ENCODE results near the gene GPX3.

The GPX3 gene

DNA sequence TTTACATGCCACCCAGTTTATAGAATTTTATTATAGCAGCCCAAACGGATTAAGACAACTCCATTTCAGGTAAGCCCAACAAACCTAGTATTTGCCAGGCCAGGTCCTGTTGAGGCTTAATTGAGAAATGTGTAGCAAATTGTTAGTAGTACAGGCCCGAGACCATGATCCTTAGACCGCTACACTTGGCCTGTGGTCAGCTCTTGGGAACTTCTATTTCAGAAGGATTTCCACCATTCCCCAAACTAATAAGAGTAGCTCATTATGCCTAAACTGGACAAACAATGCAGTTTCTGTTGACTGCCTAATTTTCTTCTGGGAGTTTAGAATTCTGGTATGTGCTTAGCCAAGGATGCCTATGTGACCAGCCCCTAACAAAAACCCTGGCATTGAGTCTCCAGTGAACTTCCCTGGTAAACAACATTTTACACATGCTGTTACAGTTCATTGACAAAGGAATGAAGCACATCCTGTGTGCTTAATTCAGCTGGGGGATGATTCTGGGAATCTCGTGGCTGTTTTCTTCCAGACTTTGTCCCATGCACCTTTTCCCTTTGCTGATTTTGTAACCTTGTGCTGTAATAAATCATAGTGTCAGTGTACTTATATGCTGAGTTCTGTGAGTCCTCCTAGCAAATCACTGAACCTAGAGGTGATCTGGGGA lies 5.6 kb upstream of the GPX3 start:
- DNase-seq, result no peak

DNA sequence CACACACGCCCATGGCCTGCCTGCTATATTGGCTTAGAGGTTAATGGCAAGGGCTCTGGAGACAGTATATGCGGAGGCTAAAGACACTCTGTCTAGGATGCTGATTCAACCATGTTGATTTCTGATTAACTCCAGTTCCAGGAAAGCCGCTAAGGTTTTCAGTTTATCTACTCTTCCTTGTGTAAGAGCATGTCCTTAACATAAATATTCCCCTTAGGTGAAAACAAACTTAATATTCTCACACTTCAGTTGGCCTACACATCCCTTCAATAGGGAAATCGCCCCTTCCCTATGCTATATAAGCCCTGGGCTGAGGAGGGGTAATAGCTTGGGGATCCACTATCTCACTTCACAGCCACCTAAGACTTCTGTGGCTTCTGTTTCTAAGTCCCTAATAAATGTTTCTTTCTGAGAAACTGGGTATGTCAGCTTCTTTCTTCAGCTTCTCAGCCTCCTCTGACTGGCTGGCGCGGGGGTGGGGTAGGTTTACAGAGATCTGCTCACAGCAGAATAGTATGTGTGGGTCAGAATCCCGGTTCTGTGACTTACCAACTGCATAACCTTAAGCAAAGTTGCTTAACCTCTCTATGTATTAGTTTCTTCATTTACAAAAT lies 4.3 kb upstream of the GPX3 start:
- no peak for DNase-seq

DNA sequence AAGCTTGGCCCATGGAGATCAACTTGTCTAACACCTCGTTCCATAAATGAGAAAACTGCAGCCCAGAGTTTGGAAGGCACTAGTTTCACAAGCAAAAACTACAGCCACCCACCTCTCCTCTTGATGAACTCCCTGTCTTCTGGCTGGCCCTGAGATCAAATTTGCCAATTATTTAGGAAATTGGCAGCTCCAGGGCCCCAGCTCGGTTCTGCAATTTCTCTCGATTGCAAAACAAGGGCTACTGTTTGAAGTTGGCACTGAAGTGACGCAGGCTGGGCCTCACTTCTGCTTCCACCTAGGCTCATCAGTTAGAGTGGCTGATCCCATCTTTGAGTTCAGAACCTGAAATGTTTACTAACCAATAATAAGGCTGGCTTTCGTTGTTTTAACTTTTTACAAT lies 3.7 kb upstream of the GPX3 start:
- no peak for DNase-seq

DNA sequence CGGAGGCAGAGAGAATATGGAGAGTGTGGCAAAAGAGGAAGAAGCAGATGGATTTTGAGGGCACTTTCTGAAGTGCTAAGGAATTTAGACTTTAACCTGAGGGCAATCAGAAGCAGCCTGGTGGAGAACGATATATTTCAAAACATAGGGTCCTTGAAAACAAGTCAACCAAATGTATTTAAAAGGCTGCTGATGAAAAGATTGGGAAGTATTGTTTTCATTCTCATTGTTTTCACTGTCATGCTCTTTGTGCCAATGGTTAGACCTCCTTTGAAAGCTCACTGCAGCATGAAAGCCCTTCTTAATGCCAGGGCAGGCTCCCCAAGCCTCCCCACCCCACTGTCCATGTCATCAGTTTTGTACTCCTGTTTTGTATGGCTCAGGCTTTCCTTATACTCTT lies 2.5 kb upstream of the GPX3 start:
- DNase-seq, result no peak

DNA sequence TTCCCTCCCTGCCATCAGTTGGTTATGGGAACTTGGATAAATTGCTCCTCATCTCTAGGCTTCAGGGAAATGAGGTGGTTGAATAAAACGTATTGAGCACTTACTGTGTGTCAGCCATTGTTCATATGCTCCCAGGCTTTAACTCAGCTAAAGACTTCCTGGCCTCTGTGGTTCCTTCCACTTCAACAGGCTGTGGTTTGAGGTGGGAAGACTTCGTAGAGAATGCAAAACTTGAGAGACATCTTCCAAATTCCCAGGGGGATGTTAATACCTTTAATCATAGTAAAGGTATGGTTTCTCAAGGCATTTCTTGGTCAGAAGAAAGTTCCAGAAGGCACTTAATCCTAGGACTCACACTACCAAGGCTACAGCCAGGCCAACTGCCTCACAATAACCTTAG lies 1.5 kb upstream of the GPX3 start:
- no peak for DNase-seq

DNA sequence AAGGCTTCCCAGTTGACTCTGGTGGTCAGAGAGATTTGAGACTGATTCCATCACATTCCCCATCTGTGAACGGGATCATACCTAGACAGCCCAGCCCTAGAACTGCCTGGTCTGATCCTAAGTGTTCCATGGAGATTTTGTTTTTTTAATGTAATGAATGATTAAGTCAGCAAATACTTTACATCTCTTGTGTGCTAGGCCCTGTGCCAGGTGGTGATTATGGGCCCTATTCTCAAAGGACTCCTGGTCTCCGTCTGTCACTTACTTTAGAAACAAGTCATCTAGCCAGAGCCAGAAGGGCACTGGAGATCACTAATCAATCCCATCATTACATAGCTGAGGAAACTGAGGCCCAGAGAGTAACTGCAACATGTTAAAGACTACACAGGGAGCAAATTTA lies 1.1 kb upstream of the GPX3 start:
- no peak for DNase-seq

DNA sequence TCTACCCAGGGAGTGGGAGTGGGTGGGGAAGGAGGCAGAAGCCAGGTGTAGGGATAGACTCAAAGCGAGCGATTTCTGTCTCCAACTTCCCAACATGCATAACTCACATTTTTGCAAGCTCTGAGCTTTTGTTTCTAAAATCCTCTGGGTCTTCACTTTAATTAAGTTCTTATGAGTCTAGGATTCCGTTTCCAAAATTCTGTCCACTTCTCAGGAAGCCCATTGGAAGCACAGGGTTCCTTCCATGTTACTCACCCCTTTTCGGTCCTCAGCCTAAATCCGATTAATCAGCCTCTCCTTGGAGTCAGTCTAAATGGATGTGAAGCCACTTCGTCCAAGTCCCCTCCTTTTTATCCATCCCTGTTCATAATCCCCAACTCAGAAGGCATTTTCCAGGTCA lies 1.4 kb downstream of the GPX3 start:
- DNase-seq, result no peak

DNA sequence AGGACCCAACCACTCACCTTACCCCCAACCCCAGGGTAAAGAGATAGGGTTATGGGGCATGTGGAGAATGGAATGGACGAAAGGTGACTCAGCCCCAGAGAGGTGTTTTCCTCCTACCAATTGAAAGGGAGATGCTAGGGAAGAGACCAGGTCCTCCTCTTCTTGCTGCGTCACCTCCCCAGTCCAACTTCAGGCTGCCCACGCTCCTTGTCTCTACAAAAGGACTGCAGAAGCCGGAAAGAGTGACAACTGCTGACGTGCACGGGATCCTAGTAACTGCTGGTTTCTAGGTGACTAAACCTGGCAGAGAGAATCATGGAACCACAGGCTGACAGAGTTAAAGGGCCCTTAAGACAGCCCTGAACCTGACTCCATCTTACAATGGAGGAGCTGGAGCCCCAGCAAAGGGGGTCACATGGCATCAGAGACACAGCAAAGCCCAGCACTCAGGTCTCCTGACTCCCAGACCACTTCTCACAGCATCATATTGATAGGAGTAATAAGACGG lies 2.2 kb downstream of the GPX3 start:
- DNase-seq, result no peak

DNA sequence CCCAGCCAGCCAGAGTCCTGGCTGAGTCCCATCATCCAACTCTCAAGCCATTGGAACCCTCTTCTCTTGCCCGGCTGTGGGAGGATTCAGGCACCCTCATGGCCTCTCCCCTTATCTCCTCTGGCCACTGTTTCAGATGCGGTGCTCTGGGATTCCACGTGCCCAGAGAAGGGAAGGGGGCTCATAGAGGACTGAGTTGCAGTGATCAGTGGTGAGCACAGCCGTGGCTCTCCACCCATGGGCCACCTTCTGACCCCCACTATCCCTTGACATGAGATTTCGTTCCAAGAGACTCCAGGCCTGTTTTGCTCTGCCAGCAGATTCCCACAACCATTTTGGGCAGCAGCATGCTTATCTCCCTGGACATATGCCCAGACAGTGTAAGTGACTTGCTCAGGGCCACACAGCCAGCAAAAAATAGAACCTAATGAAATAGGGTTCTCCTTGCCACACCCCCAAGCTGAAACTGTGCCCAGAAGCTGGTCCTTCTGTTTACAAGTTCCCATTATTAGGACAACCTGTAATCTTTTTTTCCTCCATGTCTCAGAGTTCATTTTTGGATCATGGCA lies 2.7 kb downstream of the GPX3 start:
- DNase-seq, result no peak

DNA sequence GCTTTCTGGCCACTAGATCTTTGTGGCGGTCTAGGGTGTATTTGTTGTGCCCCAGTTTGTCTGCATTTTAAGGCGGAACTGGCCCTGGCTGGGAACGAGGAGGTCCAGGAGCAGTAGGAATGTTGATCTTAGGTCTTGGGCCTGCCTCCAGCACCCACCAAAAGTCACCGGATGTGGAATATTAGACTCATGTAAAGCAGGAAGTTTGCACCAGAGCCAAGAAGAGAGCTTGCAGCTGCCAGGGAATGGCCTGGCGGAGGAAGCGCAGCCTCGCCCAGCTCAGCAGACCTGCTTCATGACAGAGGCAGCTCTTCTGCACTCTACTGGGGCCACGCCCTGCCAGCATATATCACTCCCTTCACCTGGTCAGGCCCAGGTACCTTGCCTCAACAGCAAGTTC lies 3.3 kb downstream of the GPX3 start:
- no peak for DNase-seq

DNA sequence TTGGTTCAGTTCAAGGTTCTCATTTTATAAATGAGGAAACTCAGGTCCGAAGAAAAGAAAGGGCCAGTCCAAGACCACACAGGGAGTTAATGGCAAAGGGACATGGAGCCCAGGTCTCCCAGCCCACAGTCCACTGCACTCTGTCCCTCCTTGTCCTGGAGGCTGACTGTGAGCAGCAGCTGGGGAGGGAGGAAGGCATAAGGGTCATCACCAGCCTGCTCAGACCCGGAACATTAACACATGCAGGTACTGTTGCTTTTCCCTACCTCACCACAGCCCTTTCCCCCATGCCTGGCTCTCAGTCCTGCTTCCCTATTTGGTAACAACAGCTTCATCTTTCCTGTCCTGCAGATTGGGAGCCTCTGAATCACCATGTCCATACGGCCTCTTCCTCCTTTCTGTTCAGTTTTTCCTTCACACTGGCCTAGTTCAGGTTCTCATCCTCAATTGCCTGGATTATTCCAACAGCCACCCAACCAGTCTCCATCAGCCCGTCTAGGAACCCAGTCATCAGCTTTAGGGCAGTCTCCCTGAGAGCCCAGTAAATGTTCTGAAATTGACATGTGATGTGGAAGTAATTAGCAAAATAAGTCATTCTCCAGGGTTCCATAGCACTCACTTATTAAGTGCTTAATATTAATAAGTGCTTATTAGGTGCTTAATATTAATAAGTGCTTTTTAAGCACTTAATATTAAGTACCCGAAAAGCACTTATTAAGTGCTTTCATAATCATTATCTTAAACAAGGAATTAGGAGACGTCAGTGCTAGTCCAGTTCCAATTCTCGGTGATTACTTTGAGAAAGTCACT lies 4.3 kb downstream of the GPX3 start:
- DNase-seq, result no peak

DNA sequence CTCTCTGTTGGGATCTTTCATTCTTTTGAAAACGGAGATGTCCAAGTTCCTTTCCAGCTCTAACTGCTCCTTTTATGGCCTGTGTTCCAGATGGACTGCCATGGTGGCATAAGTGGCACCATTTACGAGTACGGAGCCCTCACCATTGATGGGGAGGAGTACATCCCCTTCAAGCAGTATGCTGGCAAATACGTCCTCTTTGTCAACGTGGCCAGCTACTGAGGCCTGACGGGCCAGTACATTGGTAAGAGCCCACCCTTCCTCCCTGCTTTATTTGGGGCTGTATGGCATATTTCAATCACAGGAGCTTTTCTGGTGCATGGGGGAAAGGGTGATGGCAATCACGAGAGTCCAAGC lies 4.8 kb downstream of the GPX3 start:
- DNase-seq, result no peak

DNA sequence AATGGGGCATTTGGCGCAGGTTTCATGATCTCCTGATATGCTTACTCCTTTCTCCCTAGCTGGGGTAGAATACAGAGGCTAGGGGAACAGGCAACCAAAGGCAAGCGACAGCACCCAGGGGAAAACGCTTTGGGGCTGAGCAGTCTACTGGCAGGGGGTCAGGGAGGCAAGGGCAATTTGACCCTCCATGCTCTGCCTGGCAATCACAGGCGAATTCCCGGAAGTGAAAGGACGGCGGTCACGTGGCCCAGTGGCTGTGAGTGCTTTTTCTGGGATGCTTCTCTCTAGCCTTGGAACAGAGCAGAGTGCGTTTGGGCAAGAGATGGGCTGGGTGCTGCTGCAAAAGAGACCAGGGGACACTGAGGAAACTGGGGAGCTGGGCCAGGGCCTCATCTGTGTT lies 5.7 kb downstream of the GPX3 start:
- DNase-seq, result no peak

DNA sequence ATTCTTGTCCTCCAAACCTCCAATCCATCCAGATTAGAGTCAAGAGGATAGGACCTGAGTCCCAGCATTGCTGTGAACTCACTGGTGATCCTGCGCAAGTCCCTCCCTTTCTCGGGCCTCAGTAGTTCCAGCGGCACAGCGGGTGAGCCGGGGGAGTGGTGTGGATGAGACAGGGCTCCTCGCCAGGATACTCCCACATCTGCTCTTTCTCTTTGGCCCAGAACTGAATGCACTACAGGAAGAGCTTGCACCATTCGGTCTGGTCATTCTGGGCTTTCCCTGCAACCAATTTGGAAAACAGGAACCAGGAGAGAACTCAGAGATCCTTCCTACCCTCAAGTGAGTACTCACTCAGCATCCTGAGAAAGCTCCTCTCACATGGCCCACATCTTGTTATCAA lies 6.3 kb downstream of the GPX3 start:
- DNase-seq, result no peak

DNA sequence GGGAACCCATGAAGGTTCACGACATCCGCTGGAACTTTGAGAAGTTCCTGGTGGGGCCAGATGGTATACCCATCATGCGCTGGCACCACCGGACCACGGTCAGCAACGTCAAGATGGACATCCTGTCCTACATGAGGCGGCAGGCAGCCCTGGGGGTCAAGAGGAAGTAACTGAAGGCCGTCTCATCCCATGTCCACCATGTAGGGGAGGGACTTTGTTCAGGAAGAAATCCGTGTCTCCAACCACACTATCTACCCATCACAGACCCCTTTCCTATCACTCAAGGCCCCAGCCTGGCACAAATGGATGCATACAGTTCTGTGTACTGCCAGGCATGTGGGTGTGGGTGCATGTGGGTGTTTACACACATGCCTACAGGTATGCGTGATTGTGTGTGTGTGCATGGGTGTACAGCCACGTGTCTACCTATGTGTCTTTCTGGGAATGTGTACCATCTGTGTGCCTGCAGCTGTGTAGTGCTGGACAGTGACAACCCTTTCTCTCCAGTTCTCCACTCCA lies 7.6 kb downstream of the GPX3 start:
- DNase-seq, result no peak

DNA sequence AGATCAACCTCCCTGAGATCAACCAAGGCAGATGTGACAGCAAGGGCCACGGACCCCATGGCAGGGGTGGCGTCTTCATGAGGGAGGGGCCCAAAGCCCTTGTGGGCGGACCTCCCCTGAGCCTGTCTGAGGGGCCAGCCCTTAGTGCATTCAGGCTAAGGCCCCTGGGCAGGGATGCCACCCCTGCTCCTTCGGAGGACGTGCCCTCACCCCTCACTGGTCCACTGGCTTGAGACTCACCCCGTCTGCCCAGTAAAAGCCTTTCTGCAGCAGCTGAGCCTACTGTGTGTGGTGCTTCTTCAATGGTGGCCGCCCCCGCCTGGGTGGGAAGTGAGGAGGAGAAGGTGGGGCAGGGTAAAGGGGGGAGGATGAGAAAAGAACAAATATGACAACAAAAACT lies 8.3 kb downstream of the GPX3 start:
- no peak for DNase-seq

DNA sequence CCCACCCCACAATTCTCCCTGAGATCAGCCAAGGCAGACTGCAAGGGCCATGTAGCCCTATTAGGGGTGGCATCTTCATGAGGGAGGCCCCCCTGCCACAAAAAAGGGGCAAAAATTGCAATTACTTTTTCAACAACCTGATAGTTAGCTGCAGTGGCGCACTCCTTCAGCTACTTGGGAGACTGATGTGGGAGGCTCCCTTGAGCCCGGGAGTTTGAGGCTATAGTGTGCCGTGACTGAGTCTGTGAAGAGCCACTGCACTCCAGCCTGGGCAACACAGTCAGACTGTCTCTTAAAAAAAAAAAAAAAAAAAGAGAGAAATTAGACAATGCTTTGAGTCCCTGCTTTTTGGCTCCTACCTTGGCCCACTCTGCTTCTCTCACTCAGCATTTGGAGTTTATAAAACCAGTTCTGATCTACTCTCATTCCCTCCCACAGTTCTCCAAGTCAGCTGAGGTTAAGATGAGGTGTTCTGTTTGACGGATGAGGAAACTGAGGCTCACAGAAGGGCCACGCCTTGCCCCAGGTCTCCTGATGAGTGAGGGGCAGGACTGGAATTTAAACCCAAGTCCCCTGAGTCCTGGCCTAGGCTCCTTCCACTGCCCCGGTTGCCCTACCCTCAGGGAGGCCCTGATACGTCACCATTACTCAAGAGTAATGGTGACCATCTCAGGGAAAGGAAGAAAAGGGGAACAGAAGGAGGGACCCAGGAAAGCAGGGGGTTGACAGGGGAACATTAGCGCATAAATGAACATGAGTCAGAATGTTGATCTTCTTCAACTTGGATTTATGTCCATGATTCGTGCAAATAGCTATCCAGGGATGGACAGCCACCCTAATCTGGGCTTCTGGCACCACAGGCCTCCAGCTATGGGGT lies 9.0 kb downstream of the GPX3 start:
- no peak for DNase-seq

DNA sequence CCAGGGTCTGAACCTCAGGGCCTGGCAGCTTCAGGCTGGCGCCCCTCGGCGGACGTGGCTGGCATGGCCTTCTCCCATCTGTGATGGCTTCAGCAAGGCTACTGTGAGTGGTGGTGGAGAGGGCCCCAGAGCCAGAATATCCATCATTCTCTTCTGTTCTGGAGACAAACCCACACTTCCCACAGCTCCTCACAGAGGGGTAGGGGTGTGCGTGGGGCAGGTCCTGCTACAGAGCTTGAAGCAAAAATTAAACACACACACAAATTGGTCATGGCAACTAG lies 9.6 kb downstream of the GPX3 start:
- DNase-seq, result no peak

DNA sequence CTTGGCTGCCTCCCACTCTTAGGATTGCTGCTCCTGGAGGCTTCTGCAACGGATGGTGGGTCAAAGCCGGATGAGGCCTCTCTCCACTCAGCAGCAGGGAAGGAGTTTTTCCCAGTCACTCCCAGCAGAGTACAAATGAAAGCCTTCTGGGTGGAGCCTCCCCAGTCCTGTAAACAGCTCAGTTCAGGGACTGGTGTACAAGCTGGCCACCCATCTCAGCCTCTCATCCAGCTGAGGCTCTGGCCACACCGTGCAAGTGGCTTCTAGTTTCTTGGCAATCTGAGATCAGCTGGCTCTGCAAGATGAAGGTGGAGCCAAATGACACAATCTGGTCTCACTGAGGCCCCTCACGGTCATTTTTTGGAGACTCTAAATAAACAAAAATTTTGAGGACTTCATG lies 10.0 kb downstream of the GPX3 start:
- no peak for DNase-seq

DNA sequence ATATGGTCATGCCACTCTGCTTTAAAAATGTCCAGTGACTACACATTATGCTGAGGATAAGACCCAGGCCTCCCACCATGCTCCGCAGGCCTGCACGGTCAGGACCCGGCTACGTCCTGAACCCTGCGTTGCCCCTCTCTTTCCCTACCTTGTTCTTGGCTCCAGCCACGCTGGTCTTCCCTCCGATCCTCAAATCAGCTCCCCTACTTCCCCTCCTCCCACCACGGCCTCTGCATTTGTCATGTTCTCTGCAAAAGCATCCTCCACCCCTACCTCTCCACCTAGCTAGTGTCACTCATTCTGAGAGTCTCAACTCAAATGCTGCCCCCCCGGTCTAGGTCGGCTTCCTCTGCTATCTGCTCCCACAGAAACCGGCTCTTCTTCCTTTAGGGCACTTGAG lies 11.2 kb downstream of the GPX3 start:
- no peak for DNase-seq

DNA sequence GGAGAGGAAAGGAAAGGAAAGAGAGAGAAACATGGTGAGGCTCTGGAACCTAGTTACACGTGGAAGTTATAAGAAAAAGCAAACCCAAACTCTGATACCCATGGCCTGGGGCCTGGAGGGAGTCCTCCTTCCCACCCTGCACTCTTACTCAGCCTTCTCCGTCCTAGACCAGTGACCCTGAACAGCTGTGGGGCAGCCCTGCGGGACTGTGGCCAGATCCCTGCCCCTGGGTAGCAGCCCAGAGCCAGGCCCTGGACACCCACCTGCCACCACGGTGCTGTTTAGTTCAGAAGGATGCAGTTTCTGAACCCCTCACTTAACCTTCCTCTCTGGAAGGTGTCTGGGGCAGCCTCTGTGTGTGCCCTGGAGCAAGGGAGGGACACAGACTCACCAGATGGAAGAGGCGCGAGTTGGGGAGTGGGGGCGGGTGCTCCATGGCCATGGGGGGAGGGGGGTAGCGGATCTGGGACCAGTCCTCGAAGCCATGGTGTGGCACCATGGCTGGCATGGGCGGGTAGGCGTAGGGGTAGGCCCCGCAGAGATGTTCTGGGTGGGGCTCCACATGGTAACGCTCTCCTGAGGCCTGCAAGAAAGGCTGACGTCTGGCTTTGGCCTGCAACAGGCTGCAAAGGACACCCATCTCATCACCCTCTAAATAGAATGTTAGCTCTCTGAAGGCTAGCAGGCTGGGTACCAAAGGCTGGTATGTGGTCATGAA lies 13.0 kb downstream of the GPX3 start:
- DNase-seq, result no peak

All from stimulated activated CD4-positive, alpha-beta T cell treated with anti-CD3 and anti-CD28 coated beads, Interleukin-12 subunit alpha, Interleukin-12 subunit beta, amount 100 ng/mL, for 4 hours (primary cell).